Measurements from ENCODE around the gene GATM.

Gene GATM

DNA sequence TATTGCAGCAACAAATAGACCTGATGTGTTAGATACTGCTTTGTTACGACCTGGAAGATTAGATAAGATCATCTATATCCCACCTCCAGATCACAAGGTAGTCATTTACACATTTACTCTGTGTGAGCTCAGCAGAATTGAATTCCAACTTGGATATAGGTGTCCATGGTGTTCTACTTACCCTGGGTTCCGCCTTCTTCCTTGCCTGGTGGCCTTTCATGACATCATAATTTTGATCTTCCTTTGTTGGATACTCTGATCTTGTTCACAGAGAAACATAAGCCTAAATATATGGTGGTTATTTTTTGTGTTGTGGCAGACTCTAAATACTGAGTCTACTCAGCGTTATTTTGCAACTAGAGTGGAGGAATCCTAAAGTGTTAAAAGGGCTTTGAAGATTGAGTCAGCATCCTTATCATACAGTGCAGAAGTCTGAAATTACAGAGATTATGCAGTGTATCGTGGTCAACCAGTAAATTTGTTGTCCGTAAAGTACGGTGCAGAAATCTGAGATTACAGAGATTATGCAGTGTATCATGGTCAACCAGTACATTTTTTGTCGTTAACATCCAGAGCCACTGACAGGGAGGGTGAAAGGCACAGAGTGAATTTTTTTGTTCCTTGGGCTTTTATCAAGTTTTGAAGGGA is 39.1 kb upstream of the GATM start:
- no peaks in the 10 kb centered on the region for H3K36me3 ChIP-seq (ENCODE audit: control insufficient read depth, insufficient read depth, low read length)
- H2AFZ ChIP-seq, result no peak overlapping the region
- H3K9ac ChIP-seq, result no peak overlapping the region
- no peaks in the 10 kb centered on the region for H3K4me1 ChIP-seq
- H3K9me3 ChIP-seq (ENCODE audit: control insufficient read depth, low read length), result no peaks in the 10 kb centered on the region
- H3K4me3 ChIP-seq (ENCODE audit: low read depth, low read length), result no peak overlapping the region
- no peak overlapping the region for H3K4me2 ChIP-seq (ENCODE audit: low read length)
- no peaks in the 10 kb centered on the region for H3K79me2 ChIP-seq
- H3K27ac ChIP-seq, result no peak overlapping the region
- H3K27me3 ChIP-seq (ENCODE audit: control insufficient read depth, insufficient read depth, low read length), result no peaks in the 10 kb centered on the region
- TF ChIP-seq, protein P1, sequence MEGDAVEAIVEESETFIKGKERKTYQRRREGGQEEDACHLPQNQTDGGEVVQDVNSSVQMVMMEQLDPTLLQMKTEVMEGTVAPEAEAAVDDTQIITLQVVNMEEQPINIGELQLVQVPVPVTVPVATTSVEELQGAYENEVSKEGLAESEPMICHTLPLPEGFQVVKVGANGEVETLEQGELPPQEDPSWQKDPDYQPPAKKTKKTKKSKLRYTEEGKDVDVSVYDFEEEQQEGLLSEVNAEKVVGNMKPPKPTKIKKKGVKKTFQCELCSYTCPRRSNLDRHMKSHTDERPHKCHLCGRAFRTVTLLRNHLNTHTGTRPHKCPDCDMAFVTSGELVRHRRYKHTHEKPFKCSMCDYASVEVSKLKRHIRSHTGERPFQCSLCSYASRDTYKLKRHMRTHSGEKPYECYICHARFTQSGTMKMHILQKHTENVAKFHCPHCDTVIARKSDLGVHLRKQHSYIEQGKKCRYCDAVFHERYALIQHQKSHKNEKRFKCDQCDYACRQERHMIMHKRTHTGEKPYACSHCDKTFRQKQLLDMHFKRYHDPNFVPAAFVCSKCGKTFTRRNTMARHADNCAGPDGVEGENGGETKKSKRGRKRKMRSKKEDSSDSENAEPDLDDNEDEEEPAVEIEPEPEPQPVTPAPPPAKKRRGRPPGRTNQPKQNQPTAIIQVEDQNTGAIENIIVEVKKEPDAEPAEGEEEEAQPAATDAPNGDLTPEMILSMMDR (IDR thresholded peaks at IDR 0.05), result no peak

DNA sequence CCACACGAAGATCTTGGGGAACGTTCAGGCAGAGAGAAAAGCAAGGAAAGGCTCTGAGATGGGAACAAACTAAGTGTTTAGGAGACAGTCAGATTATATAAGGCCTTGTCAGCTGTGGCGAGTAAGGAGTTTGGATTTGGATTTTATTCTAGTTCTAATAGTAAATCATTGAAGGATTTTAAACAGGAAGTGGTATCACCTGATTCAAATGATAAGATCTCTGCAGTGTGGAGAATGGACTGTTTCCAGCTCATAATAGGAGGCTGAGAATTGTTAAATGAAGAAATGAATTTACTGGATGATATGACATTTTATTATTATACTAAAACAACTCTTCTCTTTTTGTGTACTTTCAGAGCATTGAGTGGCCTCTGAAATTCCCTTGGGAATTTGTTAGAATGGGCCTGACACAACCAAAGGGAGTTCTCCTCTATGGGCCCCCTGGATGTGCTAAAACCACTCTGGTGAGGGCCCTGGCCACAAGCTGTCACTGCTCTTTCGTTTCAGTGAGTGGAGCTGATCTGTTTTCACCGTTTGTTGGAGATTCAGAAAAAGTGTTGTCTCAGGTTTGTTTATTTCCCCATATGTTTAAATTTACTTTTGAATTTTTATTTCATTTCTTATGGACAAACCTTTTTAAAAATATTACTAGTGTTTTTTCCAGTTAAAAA is 36.0 kb upstream of the GATM start:
- Histone ChIP-seq H3K79me2 (no peaks in the 10 kb centered on the region), H3K9ac (no peak overlapping the region), H3K4me1 (no peaks in the 10 kb centered on the region), H3K4me3 (ENCODE audit: low read depth, low read length) (no peak overlapping the region), H3K9me3 (ENCODE audit: control insufficient read depth, low read length) (no peaks in the 10 kb centered on the region), H3K27ac (no peak overlapping the region), H2AFZ (no peak overlapping the region), H3K27me3 (ENCODE audit: control insufficient read depth, insufficient read depth, low read length) (no peaks in the 10 kb centered on the region), H3K36me3 (ENCODE audit: control insufficient read depth, insufficient read depth, low read length) (no peaks in the 10 kb centered on the region), H3K4me2 (ENCODE audit: low read length) (no peak overlapping the region)
- TF ChIP-seq, protein P1 (IDR thresholded peaks at IDR 0.05), result no peak

DNA sequence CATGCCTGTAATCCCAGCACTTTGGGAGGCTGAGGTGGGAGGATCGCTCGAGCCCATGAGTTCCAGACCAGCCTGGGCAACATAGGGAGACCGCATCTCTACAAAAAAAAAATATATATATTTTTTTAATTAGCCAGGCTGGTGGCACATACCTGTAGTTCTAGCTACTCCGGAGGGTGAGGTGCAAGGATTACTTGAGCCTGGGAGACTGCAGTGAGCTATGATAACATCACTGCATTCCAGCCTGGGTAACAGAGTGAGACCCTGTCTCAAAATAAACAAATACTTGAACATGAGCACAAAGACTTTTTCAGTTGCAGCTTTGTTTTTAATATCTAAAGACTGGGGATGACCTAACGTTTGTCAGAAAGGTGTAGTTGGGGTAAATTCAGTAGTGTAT is 31.3 kb upstream of the GATM start:
- Histone ChIP-seq H3K27ac (no peak overlapping the region), H3K9me3 (ENCODE audit: control insufficient read depth, low read length) (no peaks in the 10 kb centered on the region), H2AFZ (no peak overlapping the region), H3K4me3 (ENCODE audit: low read depth, low read length) (no peak overlapping the region), H3K27me3 (ENCODE audit: control insufficient read depth, insufficient read depth, low read length) (no peaks in the 10 kb centered on the region), H3K4me2 (ENCODE audit: low read length) (no peak overlapping the region), H3K79me2 (no peaks in the 10 kb centered on the region), H3K9ac (no peak overlapping the region), H3K4me1 (no peaks in the 10 kb centered on the region), H3K36me3 (ENCODE audit: control insufficient read depth, insufficient read depth, low read length) (no peaks in the 10 kb centered on the region)
- TF ChIP-seq, protein P1 (IDR thresholded peaks at IDR 0.05), result no peak

- Histone ChIP-seq H3K36me3 (ENCODE audit: control insufficient read depth, insufficient read depth, low read length) (no peaks in the 10 kb centered on the region), H3K4me2 (ENCODE audit: low read length) (no peak overlapping the region), H3K4me3 (ENCODE audit: low read depth, low read length) (no peak overlapping the region), H3K9me3 (ENCODE audit: control insufficient read depth, low read length) (no peaks in the 10 kb centered on the region), H3K4me1 (no peaks in the 10 kb centered on the region), H3K9ac (no peak overlapping the region), H3K27me3 (ENCODE audit: control insufficient read depth, insufficient read depth, low read length) (no peaks in the 10 kb centered on the region), H3K79me2 (no peaks in the 10 kb centered on the region), H3K27ac (no peak overlapping the region), H2AFZ (no peak overlapping the region)
- TF ChIP-seq, protein P1 (IDR thresholded peaks at IDR 0.05), result no peak
These were observed 29.4 kb upstream of the GATM start for GRCh38 chr15:45407786-45408185.
